Measurements from ENCODE around the gene FASTKD3.
"Not testable (repeated sequence)": the region's sequence is repeated elsewhere in the genome, so short reads cannot be mapped to it uniquely, and the experiment has no call there.

FASTKD3 gene

GRCh38 chr5:7868773-7869473 lies at the start of gene FASTKD3, which contains the start of gene MTRR:
Gene FASTKD3 (minus strand): TSS chr5:7869031. CDS start chr5:7868083, 948 bp downstream.
Gene MTRR (plus strand): TSS chr5:7869148. CDS start chr5:7870795, 1,647 bp downstream.
- in situ Hi-C loops (cut with MboI; ENCODE audit: low sequenced_read_pairs) = no loop called here

GRCh38 chr5:7917130-7918123 lies 48.6 kb upstream of the FASTKD3 start:
- in situ Hi-C loops (cut with MboI; ENCODE audit: low sequenced_read_pairs) = no loop called here

- in situ Hi-C loops (cut with MboI; ENCODE audit: low sequenced_read_pairs) = no loop called here
Measured at GRCh38 chr5:7916171-7916804, 47.5 kb upstream of the FASTKD3 start.

GRCh38 chr5:7911429-7911771 lies 42.6 kb upstream of the FASTKD3 start:
- in situ Hi-C loops (cut with MboI; ENCODE audit: low sequenced_read_pairs) = not testable (repeated sequence)

GRCh38 chr5:7910738-7911428 lies 42.1 kb upstream of the FASTKD3 start:
- in situ Hi-C loops (cut with MboI; ENCODE audit: low sequenced_read_pairs) = no loop called here

- in situ Hi-C loops (cut with MboI; ENCODE audit: low sequenced_read_pairs) = no loop called here
Measured at GRCh38 chr5:7908317-7908716, 39.5 kb upstream of the FASTKD3 start.

- in situ Hi-C loops (cut with MboI; ENCODE audit: low sequenced_read_pairs) = no loop called here
Measured at GRCh38 chr5:7907612-7908011, 38.8 kb upstream of the FASTKD3 start.

GRCh38 chr5:7904170-7904569 lies 35.3 kb upstream of the FASTKD3 start:
- in situ Hi-C loops (cut with MboI; ENCODE audit: low sequenced_read_pairs) = no loop called here

GRCh38 chr5:7902666-7903625 lies 34.1 kb upstream of the FASTKD3 start:
- in situ Hi-C loops (cut with MboI; ENCODE audit: low sequenced_read_pairs) = no loop called here

GRCh38 chr5:7902201-7902600 lies 33.4 kb upstream of the FASTKD3 start:
- in situ Hi-C loops (cut with MboI; ENCODE audit: low sequenced_read_pairs) = no loop called here

- in situ Hi-C loops (cut with MboI; ENCODE audit: low sequenced_read_pairs) = no loop called here
Measured at GRCh38 chr5:7897014-7897600, 28.3 kb upstream of the FASTKD3 start.

GRCh38 chr5:7894860-7895259 lies 26.0 kb upstream of the FASTKD3 start:
- in situ Hi-C loops (cut with MboI; ENCODE audit: low sequenced_read_pairs) = no loop called here

- in situ Hi-C loops (cut with MboI; ENCODE audit: low sequenced_read_pairs) = no loop called here
Measured at GRCh38 chr5:7894439-7894838, 25.6 kb upstream of the FASTKD3 start.

- in situ Hi-C loops (cut with MboI; ENCODE audit: low sequenced_read_pairs) = no loop called here
Measured at GRCh38 chr5:7888901-7889300, 20.1 kb upstream of the FASTKD3 start.

GRCh38 chr5:7886849-7887475 lies 18.1 kb upstream of the FASTKD3 start:
- in situ Hi-C loops (cut with MboI; ENCODE audit: low sequenced_read_pairs) = no loop called here

GRCh38 chr5:7884491-7885267 lies 15.8 kb upstream of the FASTKD3 start:
- in situ Hi-C loops (cut with MboI; ENCODE audit: low sequenced_read_pairs) = no loop called here

GRCh38 chr5:7882926-7883325 lies 14.1 kb upstream of the FASTKD3 start:
- in situ Hi-C loops (cut with MboI; ENCODE audit: low sequenced_read_pairs) = no loop called here

GRCh38 chr5:7881816-7882215 lies 13.0 kb upstream of the FASTKD3 start:
- in situ Hi-C loops (cut with MboI; ENCODE audit: low sequenced_read_pairs) = no loop called here
